Liver (tissue), 9 donors: Measurements from ENCODE around the gene CCDC28B. TPM values are rescaled to one million over a fixed set of nuclear protein-coding genes. Genes with fewer than 3 reads are reported as not detected.

Source experiments
- DNase-seq: peaks from one replicate; pipeline ENCODE4 v3.0.0-alpha.2; 2017; ENCODE audit warnings: low spot score
- H3K27ac ChIP-seq, 2 donors: one replicate each; pipeline ENCODE4 v1.7.0; 2013; ENCODE audit warnings: inconsistent platforms in 2 of 2, low read length in 2 of 2, control low read depth in 1 of 2, low read depth in 1 of 2, mild to moderate bottlenecking in 1 of 2
- H3K27me3 ChIP-seq, 4 donors: one replicate each; pipeline versions ENCODE4 v1.6.1 to v1.7.0; 2013; ENCODE audit warnings: low read length in 3 of 4, inconsistent platforms in 1 of 4, mild to moderate bottlenecking in 1 of 4, moderate library complexity in 1 of 4; ENCODE audit not compliant: control insufficient read depth in 4 of 4, insufficient read depth in 4 of 4
- H3K36me3 ChIP-seq, 4 donors: one replicate each; pipeline versions ENCODE4 v1.6.1 to v1.7.0; 2013; ENCODE audit warnings: low read length in 3 of 4, mild to moderate bottlenecking in 3 of 4, low read depth in 1 of 4, moderate library complexity in 1 of 4; ENCODE audit not compliant: control insufficient read depth in 4 of 4, insufficient read depth in 3 of 4
- H3K4me1 ChIP-seq, 4 donors: one replicate each; pipeline versions ENCODE4 v1.6.1 to v1.7.0; 2013; ENCODE audit warnings: low read length in 3 of 4, mild to moderate bottlenecking in 3 of 4, moderate library complexity in 1 of 4; ENCODE audit not compliant: control insufficient read depth in 4 of 4, insufficient read depth in 4 of 4
- H3K4me3 ChIP-seq, 3 donors: one replicate each; pipeline versions ENCODE4 v1.6.1 to v1.7.0; 2013; ENCODE audit warnings: low read length in 3 of 3, control low read depth in 1 of 3, low read depth in 1 of 3, mild to moderate bottlenecking in 1 of 3
- H3K9ac ChIP-seq, 2 donors: one replicate each; pipeline ENCODE4 v1.7.0; 2013; ENCODE audit warnings: low read length in 2 of 2, mild to moderate bottlenecking in 2 of 2, moderate library complexity in 2 of 2, control low read depth in 1 of 2, low read depth in 1 of 2
- H3K9me3 ChIP-seq, 4 donors: one replicate each; pipeline versions ENCODE4 v1.6.1 to v1.7.0; 2013; ENCODE audit warnings: low read length in 3 of 4; ENCODE audit not compliant: control insufficient read depth in 4 of 4
- EGR1 ChIP-seq, 2 donors: IDR thresholded peaks; 2 replicates each; pipeline ENCODE4 v1.6.1; 2016 to 2018; ENCODE audit warnings: antibody characterized with exemption in 2 of 2, low read depth in 2 of 2
- FOXA1 ChIP-seq: IDR thresholded peaks from 2 replicates; pipeline ENCODE4 v1.6.1; 2016; ENCODE audit warnings: antibody characterized with exemption
- FOXA2 ChIP-seq: IDR thresholded peaks from 2 replicates; pipeline ENCODE4 v1.6.1; 2016; ENCODE audit warnings: antibody characterized with exemption
- HNF4G ChIP-seq: IDR thresholded peaks from 2 replicates; pipeline ENCODE4 v1.6.1; 2016; ENCODE audit warnings: antibody characterized with exemption
- MAX ChIP-seq: IDR thresholded peaks from 2 replicates; pipeline ENCODE4 v1.6.1; 2016; ENCODE audit warnings: antibody characterized with exemption
- RAD21 ChIP-seq, 2 donors: IDR thresholded peaks; 2 replicates each; pipeline ENCODE4 v1.6.1; 2016; ENCODE audit warnings: antibody characterized with exemption in 2 of 2, mild to moderate bottlenecking in 2 of 2
- RXRA ChIP-seq, 2 donors: IDR thresholded peaks; 2 replicates each; pipeline ENCODE4 v1.6.1; 2017 to 2018; ENCODE audit warnings: antibody characterized with exemption in 2 of 2, mild to moderate bottlenecking in 1 of 2
- SP1 ChIP-seq: IDR thresholded peaks from 2 replicates; pipeline ENCODE4 v1.6.1; 2018; ENCODE audit warnings: antibody characterized with exemption, mild to moderate bottlenecking
- TAF1 ChIP-seq: conservative IDR thresholded peaks from 2 replicates; pipeline ENCODE4 v1.6.1; 2016; ENCODE audit warnings: antibody characterized with exemption, mild to moderate bottlenecking
- YY1 ChIP-seq: IDR thresholded peaks from 2 replicates; pipeline ENCODE4 v1.6.1; 2016; ENCODE audit warnings: antibody characterized with exemption, mild to moderate bottlenecking
- ZBTB33 ChIP-seq: IDR thresholded peaks from 2 replicates; pipeline ENCODE4 v1.6.1; 2016; ENCODE audit warnings: antibody characterized with exemption
- WGBS: extraction: QIAGEN DNeasy Blood & Tissue Kit; methylation state at CpG from one replicate; pipeline ENCODE4 v1.1.7; 2013; 5-methylcytosine and 5-hydroxymethylcytosine counted together
- polyA plus RNA-seq, 2 donors: library from polyadenylated mRNA; stranded (reverse) in 1 of 2; unstranded in 1 of 2; fragments of 200-250 nt in 1 of 2; fragments of >200 nt in 1 of 2; fragmentation: Nextera tagmentation in 1 of 2; extraction: Ambion mirVana in 1 of 2; gene quantifications; one replicate each; pipeline versions ENCODE4 v1.2.1 to v1.2.3, GENCODE V29; 2013 to 2015
- total RNA-seq, 2 donors: library from RNA; depleted of rRNA; stranded (reverse); fragments of >200 nt; gene quantifications; one replicate each; pipeline ENCODE4 v1.2.3, GENCODE V29; 2014
- TF ChIP-seq, protein P1 (sequence below): IDR thresholded peaks from 2 replicates; pipeline ENCODE4 v1.6.1; 2016; ENCODE audit warnings: antibody characterized with exemption
- TF ChIP-seq, protein P2 (sequence below): fragments of 150-350 bp; IDR thresholded peaks from 2 replicates; pipeline ENCODE4 v1.5.1; 2017; ENCODE audit warnings: improper control_type of control experiment, low read depth, low read length; ENCODE audit not compliant: missing input control
- donor health status: healthy.
- donor health status: healthy.
- donor health status: healthy.
- donor health status: healthy.
- donor health status: healthy.

The CCDC28B gene
- total and polyA plus RNA-seq, 4 donors, result 0.75 to 20.6 (median 1.0) TPM

DNA sequence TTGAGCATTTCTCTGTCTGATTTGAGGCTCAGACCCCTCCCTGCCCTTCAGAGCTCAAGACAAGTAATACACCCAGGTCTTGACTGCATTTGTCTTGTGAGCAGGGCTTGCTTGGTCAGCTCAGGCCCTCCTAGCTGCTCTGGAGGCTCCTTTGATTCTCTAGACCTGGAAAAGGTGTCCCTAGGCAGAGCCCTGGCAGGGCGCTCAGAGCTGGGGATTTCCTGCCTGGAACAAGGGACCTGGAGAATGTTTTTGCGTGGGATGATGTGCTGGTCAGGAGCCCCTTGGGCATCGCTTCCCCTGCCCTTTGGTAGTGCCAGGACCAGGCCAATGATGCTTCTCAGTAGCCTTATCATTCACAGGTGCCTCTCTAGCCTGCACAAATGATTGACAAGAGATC lies 4.9 kb upstream of the CCDC28B start:
- no peaks in the 10 kb centered on the region for H3K9me3 ChIP-seq
- H3K27ac ChIP-seq, result no peak overlapping the region
- H3K9ac ChIP-seq, result no peak overlapping the region
- H3K36me3 ChIP-seq, result peaks cover 25 to 67% (median 55%) of the 10 kb centered on the region in 4 donors
- no peaks in the 10 kb centered on the region for H3K27me3 ChIP-seq
- no peak for TF ChIP-seq TAF1
- TF ChIP-seq HNF4G, result no peak
- TF ChIP-seq YY1, result no peak
- TF ChIP-seq ZBTB33, result no peak
- no peak for TF ChIP-seq SP1
- TF ChIP-seq, protein P1, sequence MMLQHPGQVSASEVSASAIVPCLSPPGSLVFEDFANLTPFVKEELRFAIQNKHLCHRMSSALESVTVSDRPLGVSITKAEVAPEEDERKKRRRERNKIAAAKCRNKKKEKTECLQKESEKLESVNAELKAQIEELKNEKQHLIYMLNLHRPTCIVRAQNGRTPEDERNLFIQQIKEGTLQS, result no peak
- no peak for TF ChIP-seq RXRA (IDR thresholded peaks at IDR 0.05)
- TF ChIP-seq, protein P2, sequence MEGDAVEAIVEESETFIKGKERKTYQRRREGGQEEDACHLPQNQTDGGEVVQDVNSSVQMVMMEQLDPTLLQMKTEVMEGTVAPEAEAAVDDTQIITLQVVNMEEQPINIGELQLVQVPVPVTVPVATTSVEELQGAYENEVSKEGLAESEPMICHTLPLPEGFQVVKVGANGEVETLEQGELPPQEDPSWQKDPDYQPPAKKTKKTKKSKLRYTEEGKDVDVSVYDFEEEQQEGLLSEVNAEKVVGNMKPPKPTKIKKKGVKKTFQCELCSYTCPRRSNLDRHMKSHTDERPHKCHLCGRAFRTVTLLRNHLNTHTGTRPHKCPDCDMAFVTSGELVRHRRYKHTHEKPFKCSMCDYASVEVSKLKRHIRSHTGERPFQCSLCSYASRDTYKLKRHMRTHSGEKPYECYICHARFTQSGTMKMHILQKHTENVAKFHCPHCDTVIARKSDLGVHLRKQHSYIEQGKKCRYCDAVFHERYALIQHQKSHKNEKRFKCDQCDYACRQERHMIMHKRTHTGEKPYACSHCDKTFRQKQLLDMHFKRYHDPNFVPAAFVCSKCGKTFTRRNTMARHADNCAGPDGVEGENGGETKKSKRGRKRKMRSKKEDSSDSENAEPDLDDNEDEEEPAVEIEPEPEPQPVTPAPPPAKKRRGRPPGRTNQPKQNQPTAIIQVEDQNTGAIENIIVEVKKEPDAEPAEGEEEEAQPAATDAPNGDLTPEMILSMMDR, result no peak
- 94% methylated on average over 3 of the region's 3 CpGs for WGBS
- DNase-seq, result no peak
- H3K4me1 ChIP-seq, result peaks cover 0 to 21% (median 15%) of the 10 kb centered on the region in 4 donors
- H3K4me3 ChIP-seq, result no peak overlapping the region

GRCh38 chr1:32195972-32196823 lies 4.2 kb upstream of the CCDC28B start:
- Histone ChIP-seq H3K9me3 (no peaks in the 10 kb centered on the region), H3K9ac (no peak overlapping the region), H3K4me3 (no peak overlapping the region), H3K27ac (no peak overlapping the region), H3K36me3 (peaks cover 22 to 62% (median 49%) of the 10 kb centered on the region in 4 donors), H3K4me1 (peaks cover 0 to 28% (median 20%) of the 10 kb centered on the region in 4 donors), H3K27me3 (no peaks in the 10 kb centered on the region)
- TF ChIP-seq ZBTB33, result no peak
- no peak for TF ChIP-seq RAD21 (IDR thresholded peaks at IDR 0.05)
- TF ChIP-seq SP1, result no peak
- no peak for TF ChIP-seq FOXA2
- DNase-seq, result no peak

- H3K27ac ChIP-seq, result no peak overlapping the region
- no peak overlapping the region for H3K9ac ChIP-seq
- peaks cover 18 to 53% (median 41%) of the 10 kb centered on the region in 4 donors for H3K36me3 ChIP-seq
- no peaks in the 10 kb centered on the region for H3K27me3 ChIP-seq
- DNase-seq, result no peak
- no peak for TF ChIP-seq FOXA1
- no peak for TF ChIP-seq HNF4G
- no peak for TF ChIP-seq EGR1 (IDR thresholded peaks at IDR 0.05; ENCODE audit: low read depth in 2 of 2)
- TF ChIP-seq, protein P2, result no peak
- no peak for TF ChIP-seq FOXA2
- TF ChIP-seq MAX, result no peak
- TF ChIP-seq RAD21 (IDR thresholded peaks at IDR 0.05), result no peak
- TF ChIP-seq, protein P1, result no peak
- TF ChIP-seq RXRA (IDR thresholded peaks at IDR 0.05), result no peak
- no peaks in the 10 kb centered on the region for H3K9me3 ChIP-seq
- no peak overlapping the region for H3K4me3 ChIP-seq
- peaks cover 0 to 34% (median 20%) of the 10 kb centered on the region in 4 donors for H3K4me1 ChIP-seq
- WGBS, result 94% methylated on average over 1 of the region's 1 CpG
Measured at GRCh38 chr1:32197074-32197473, 3.3 kb upstream of the CCDC28B start.
